Esophagus squamous epithelium (tissue), 5 donors: ENCODE results near the gene TMEM131. TPM values are rescaled to one million over a fixed set of nuclear protein-coding genes. Genes with fewer than 3 reads are reported as not detected.
A peak's percentile ranks its signal among the peaks of the same experiment; 100 is the strongest.

ENCODE experiments used
- DNase-seq: peaks from one replicate; lab custom pipeline; 2025; lab: John Stamatoyannopoulos, UW
- H3K27ac ChIP-seq, 4 donors: fragments of 200-600 bp; sonication (generic); one replicate each; pipeline ENCODE4 v1.5.1; 2016 to 2019; ENCODE audit warnings: mild to moderate bottlenecking in 1 of 4
- H3K27me3 ChIP-seq, 4 donors: fragments of 200-600 bp; sonication (generic); 1 replicate in 3 of 4; 2 replicates in 1 of 4; pipeline versions ENCODE4 v1.5.1 to v1.6.0; 2017 to 2021; ENCODE audit warnings: antibody characterized with exemption in 1 of 4
- H3K36me3 ChIP-seq, 3 donors: fragments of 200-600 bp; sonication (generic); one replicate each; pipeline ENCODE4 v1.5.1; 2016 to 2019
- H3K4me1 ChIP-seq, 3 donors: fragments of 200-600 bp; sonication (generic); one replicate each; pipeline ENCODE4 v1.5.1; 2017 to 2019
- H3K4me3 ChIP-seq, 4 donors: fragments of 200-600 bp; sonication (generic); 1 replicate in 3 of 4; 2 replicates in 1 of 4; pipeline ENCODE4 v1.5.1; 2016 to 2019; ENCODE audit warnings: mild to moderate bottlenecking in 2 of 4, moderate library complexity in 1 of 4
- H3K9me3 ChIP-seq, 3 donors: fragments of 200-600 bp; sonication (generic); one replicate each; pipeline ENCODE4 v1.5.1; 2016 to 2019
- CTCF ChIP-seq, 6 experiments: fragments of 450-650 bp in 4 of 6; fragments of 200-600 bp in 2 of 6; sonication (generic) in 2 of 6; IDR thresholded peaks; one replicate each; pipeline ENCODE4 v1.5.1; 2016 to 2019; ENCODE audit warnings: antibody characterized with exemption in 6 of 6, mild to moderate bottlenecking in 4 of 6, moderate library complexity in 4 of 6
- POLR2A ChIP-seq, 4 donors: fragments of 450-650 bp; IDR thresholded peaks; one replicate each; pipeline ENCODE4 v1.6.1; 2017; ENCODE audit warnings: antibody characterized with exemption in 4 of 4, mild to moderate bottlenecking in 4 of 4, moderate library complexity in 3 of 4
- WGBS, 2 donors: methylation state at CpG; one replicate each; pipeline ENCODE4 v1.1.5; 2018; 5-methylcytosine and 5-hydroxymethylcytosine counted together
- intact Hi-C: fragments of 100-400 bp; cut with DNase I; formaldehyde crosslinking; loops from one replicate; pipeline ENCODE4 v1.15.0; 2022
- total RNA-seq, 4 donors: library from RNA; depleted of rRNA; stranded (reverse); fragments of >200 nt; gene quantifications; one replicate each; pipeline ENCODE4 v1.1.0, GENCODE V29; 2016
- donor health status: DM: yes; HTN: yes; CAD: no.

TMEM131 gene
- total RNA-seq, 4 donors from 2014 or later, result 24.2 to 36.4 (median 28.1) TPM

DNA sequence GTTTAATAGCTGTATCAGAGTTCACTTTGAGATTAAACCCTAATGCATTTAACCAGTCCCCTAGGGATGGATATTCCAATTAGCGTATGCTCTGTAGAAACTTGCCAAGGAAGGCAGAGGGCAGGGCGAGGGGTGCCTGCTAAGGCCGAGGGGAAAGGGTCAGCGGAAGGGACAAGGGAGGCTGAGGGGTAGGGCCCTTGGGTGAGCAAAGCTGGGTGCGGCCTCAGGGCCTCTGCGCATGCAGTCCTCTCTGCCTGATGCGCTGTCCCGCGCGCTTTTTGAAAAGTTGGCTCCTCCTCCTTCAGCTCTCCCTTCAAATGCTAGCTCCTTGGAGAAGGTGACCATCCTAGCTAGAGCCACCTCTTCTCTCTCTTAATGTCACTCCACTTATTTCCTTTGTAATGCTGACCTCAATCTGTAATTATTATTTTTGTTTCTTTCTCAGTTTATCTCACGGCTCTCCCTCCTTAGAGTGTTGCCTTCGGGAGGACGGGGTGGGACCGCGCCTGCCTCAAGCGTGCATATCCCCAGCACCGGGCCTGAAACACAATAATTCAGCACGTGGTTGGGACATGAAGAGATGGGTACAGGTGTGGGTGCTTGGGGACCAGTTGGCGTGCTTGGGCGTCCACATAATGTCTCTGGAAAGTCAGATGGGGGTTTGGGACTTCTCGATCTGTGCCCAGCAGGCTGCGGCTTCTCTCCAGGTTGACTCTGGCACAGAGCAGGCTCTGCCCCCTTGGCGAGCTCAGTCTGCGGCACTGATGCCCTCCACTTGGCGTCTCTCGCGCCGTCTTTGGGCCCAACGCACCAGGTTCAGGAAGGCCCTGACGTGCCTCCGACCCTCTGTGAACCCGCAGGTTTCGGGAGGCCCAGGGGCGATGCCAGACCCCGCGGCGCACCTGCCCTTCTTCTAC, 272.3 kb downstream of the TMEM131 start:
- 89 to 94% methylated on average over 19 to 22 of the region's 37 CpGs for WGBS, 2 donors
- H3K36me3 ChIP-seq, result no peaks in the 10 kb centered on the region
- intact Hi-C loops, result no loop called here
- no peak for TF ChIP-seq CTCF (IDR thresholded peaks at IDR 0.05)
- TF ChIP-seq POLR2A (IDR thresholded peaks at IDR 0.05), result no peak
- no peak overlapping the region for H3K4me3 ChIP-seq
- H3K27ac ChIP-seq, result no peak overlapping the region
- no peak for DNase-seq
- peaks cover 0 to 13% (median 0%) of the 10 kb centered on the region in 3 donors for H3K4me1 ChIP-seq
- peaks cover 0 to 17% (median 0%) of the 10 kb centered on the region in 4 donors for H3K27me3 ChIP-seq
- H3K9me3 ChIP-seq, result no peaks in the 10 kb centered on the region

- no peak for DNase-seq
- no peak overlapping the region for H3K4me3 ChIP-seq
- no peak overlapping the region for H3K27ac ChIP-seq
- no peaks in the 10 kb centered on the region for H3K36me3 ChIP-seq
- no peaks in the 10 kb centered on the region for H3K9me3 ChIP-seq
- peaks cover 0 to 17% (median 0%) of the 10 kb centered on the region in 4 donors for H3K27me3 ChIP-seq
- H3K4me1 ChIP-seq, result peaks cover 0 to 1% (median 0%) of the 10 kb centered on the region in 3 donors
- no peak for TF ChIP-seq POLR2A (IDR thresholded peaks at IDR 0.05)
- TF ChIP-seq CTCF (IDR thresholded peaks at IDR 0.05), result no peak
- WGBS, 2 donors, result 94 to 97% methylated on average over 5 to 6 of the region's 6 CpGs
- intact Hi-C loops, result no loop called here
These were observed 273.5 kb downstream of the TMEM131 start for GRCh38 chr2:97722227-97722626.

GRCh38 chr2:97720746-97721145, 275.0 kb downstream of the TMEM131 start:
- Histone ChIP-seq H3K4me3 (no peak overlapping the region), H3K9me3 (no peaks in the 10 kb centered on the region), H3K27ac (no peak overlapping the region), H3K4me1 (no peaks in the 10 kb centered on the region), H3K36me3 (no peaks in the 10 kb centered on the region), H3K27me3 (peaks cover 0 to 17% (median 0%) of the 10 kb centered on the region in 4 donors)
- intact Hi-C loops, result no loop called here
- DNase-seq, result no peak
- no peak for TF ChIP-seq CTCF (IDR thresholded peaks at IDR 0.05)
- TF ChIP-seq POLR2A (IDR thresholded peaks at IDR 0.05), result no peak
- 83 to 84% methylated on average over 2 of the region's 2 CpGs for WGBS, 2 donors

- Histone ChIP-seq H3K4me3 (no peak overlapping the region), H3K36me3 (no peaks in the 10 kb centered on the region), H3K27ac (peak overlapping the region in 1 of 4 donors; percentile 13), H3K9me3 (no peaks in the 10 kb centered on the region), H3K27me3 (peaks cover 0 to 12% (median 0%) of the 10 kb centered on the region in 4 donors), H3K4me1 (no peaks in the 10 kb centered on the region)
- TF ChIP-seq POLR2A (IDR thresholded peaks at IDR 0.05) (no peak), CTCF (IDR thresholded peaks at IDR 0.05) (no peak)
- DNase-seq, result no peak
- 91% methylated on average over 16 of the region's 16 CpGs for WGBS, 2 donors
- intact Hi-C loops, result no loop called here
These were observed 276.2 kb downstream of the TMEM131 start for GRCh38 chr2:97719362-97720155.
